Gastroesophageal sphincter (tissue), 4 donors: ENCODE measurements around the gene TNC. TPM values are rescaled to one million over a fixed set of nuclear protein-coding genes. Genes with fewer than 3 reads are reported as not detected.

ENCODE experiments used
- ATAC-seq: fragments of 150-250 bp; one replicate; pipeline ENCODE4 v1.9.1; 2016; ENCODE audit warnings: mild to moderate bottlenecking, moderate library complexity
- H3K27ac ChIP-seq, 4 donors: fragments of 200-600 bp; sonication (generic) in 3 of 4; 1 replicate in 3 of 4; 2 replicates in 1 of 4; pipeline ENCODE4 v1.5.1; 2016 to 2019
- H3K27me3 ChIP-seq: fragments of 200-600 bp; sonication (generic); one replicate; pipeline ENCODE4 v1.5.1; 2019
- H3K36me3 ChIP-seq, 2 donors: fragments of 200-600 bp; sonication (generic); one replicate each; pipeline ENCODE4 v1.5.1; 2019; ENCODE audit warnings: control low read depth in 1 of 2
- H3K4me1 ChIP-seq, 3 donors: fragments of 200-600 bp; sonication (generic); 1 replicate in 2 of 3; 2 replicates in 1 of 3; pipeline ENCODE4 v1.5.1; 2016 to 2019; ENCODE audit warnings: control low read depth in 2 of 3
- H3K4me3 ChIP-seq, 2 donors: fragments of 200-600 bp; sonication (generic); one replicate each; pipeline ENCODE4 v1.5.1; 2019; ENCODE audit warnings: mild to moderate bottlenecking in 1 of 2, moderate library complexity in 1 of 2
- H3K9me3 ChIP-seq, 3 donors: fragments of 200-600 bp; sonication (generic); one replicate each; pipeline ENCODE4 v1.5.1; 2017 to 2019; ENCODE audit warnings: control low read depth in 2 of 3
- EP300 ChIP-seq: sonication (generic); formaldehyde crosslinking; IDR thresholded peaks from one replicate; pipeline ENCODE4 v1.6.1; 2017; ENCODE audit warnings: antibody characterized with exemption, mild to moderate bottlenecking
- POLR2A ChIP-seq, 2 donors: fragments of 450-650 bp; IDR thresholded peaks; one replicate each; pipeline ENCODE4 v1.6.1; 2017; ENCODE audit warnings: antibody characterized with exemption in 2 of 2, mild to moderate bottlenecking in 2 of 2, moderate library complexity in 1 of 2
- POLR2AphosphoS5 ChIP-seq: sonication (generic); formaldehyde crosslinking; IDR thresholded peaks from one replicate; pipeline ENCODE4 v1.6.1; 2017; ENCODE audit warnings: antibody characterized with exemption
- WGBS, 2 donors: methylation state at CpG; one replicate each; pipeline ENCODE4 v1.1.5; 2018; ENCODE audit warnings: low coverage in 1 of 2; 5-methylcytosine and 5-hydroxymethylcytosine counted together
- total RNA-seq, 4 donors: library from RNA; depleted of rRNA; stranded (reverse); fragments of >200 nt; gene quantifications; one replicate each; pipeline ENCODE4 v1.1.0, GENCODE V29; 2016
- TF ChIP-seq, protein P1 (sequence below), 4 experiments: fragments of 200-600 bp in 2 of 4; fragments of 450-650 bp in 2 of 4; sonication (generic) in 1 of 4; IDR thresholded peaks; one replicate each; pipeline ENCODE4 v1.5.1; 2017 to 2019; ENCODE audit warnings: antibody characterized with exemption in 4 of 4, mild to moderate bottlenecking in 2 of 4, moderate library complexity in 2 of 4

The TNC gene
- total RNA-seq, 4 donors from 2014 or later: 194 to 799 (median 466) TPM

DNA sequence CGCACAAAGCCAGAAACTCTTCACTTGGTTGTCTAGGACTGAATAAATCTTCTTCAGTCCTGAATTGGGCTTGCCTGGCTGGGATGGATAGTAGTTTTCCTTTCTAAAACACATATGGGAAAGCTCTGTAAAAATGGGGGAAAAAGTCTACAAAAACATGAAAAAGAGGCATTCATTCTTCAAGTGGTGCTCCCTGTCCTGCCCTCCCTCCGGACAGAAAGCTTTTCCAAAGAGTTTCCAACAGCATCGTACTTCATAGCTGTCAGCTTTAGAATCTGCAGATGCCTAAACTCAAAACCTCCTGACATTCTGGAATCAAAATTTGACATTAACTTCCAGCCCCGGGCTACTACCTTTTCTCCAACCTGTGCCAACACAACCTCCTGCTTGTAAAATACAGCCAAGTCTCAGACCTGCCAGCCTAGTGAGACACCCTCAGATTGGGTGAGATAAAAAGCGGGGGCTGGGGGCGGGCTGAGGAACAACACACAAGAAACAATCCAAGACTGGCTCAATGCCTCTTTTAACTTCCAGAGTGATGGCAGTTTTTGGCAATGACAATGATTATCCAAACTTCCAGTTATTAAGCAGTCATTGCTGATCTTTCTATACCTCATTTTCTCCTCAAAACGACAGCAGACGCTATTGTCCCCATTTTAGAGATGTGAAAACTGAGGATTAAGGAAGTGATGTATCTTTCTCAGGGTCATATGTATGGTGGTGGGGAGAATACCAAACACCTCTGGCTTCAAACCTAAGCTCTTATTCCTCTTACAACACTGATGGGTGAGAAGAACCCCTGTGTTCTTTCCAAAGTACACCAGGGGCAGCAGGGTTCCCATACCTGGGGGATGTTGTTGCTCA lies 1.3 kb downstream of the TNC start:
- no peak for ATAC-seq
- WGBS, 2 donors: 26 to 36% methylated on average over 7 to 8 of the region's 8 CpGs
- Histone ChIP-seq H3K27ac (peak overlapping the region; percentile 85 to 93 (median 90)), H3K9me3 (no peaks in the 10 kb centered on the region), H3K27me3 (no peaks in the 10 kb centered on the region), H3K4me1 (peaks cover 0 to 64% (median 2%) of the 10 kb centered on the region in 3 donors), H3K4me3 (peak overlapping the region; percentile 42 to 56), H3K36me3 (peaks cover 0 to 23% of the 10 kb centered on the region in 2 donors)
- TF ChIP-seq, protein P1, sequence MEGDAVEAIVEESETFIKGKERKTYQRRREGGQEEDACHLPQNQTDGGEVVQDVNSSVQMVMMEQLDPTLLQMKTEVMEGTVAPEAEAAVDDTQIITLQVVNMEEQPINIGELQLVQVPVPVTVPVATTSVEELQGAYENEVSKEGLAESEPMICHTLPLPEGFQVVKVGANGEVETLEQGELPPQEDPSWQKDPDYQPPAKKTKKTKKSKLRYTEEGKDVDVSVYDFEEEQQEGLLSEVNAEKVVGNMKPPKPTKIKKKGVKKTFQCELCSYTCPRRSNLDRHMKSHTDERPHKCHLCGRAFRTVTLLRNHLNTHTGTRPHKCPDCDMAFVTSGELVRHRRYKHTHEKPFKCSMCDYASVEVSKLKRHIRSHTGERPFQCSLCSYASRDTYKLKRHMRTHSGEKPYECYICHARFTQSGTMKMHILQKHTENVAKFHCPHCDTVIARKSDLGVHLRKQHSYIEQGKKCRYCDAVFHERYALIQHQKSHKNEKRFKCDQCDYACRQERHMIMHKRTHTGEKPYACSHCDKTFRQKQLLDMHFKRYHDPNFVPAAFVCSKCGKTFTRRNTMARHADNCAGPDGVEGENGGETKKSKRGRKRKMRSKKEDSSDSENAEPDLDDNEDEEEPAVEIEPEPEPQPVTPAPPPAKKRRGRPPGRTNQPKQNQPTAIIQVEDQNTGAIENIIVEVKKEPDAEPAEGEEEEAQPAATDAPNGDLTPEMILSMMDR (IDR thresholded peaks at IDR 0.05): no peak
- TF ChIP-seq POLR2A (IDR thresholded peaks at IDR 0.05) (no peak), POLR2AphosphoS5 (no peak), EP300 (no peak)

DNA sequence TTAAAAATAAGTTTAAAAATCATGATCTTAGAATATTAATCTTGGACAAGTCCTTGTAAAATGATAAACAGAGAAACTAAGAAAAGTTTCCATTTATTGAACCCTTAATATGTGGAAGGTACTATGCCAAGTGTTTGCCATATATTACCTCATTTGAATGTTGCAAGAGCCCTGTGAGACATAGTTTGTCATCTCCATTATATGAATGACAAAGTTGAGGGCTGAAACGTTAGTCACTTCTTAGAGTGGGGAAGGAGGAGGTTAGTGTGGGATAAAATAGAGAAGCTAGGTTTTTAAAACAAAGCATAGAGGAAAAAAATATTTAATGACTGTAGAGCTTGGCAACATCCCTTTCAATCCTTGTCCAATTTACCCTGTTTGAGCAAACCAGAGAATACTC lies 2.0 kb downstream of the TNC start:
- Histone ChIP-seq H3K27ac (peak overlapping the region; percentile 85 to 93 (median 90)), H3K4me3 (peak overlapping the region; percentile 42 to 56), H3K9me3 (no peaks in the 10 kb centered on the region), H3K4me1 (peaks cover 0 to 64% (median 2%) of the 10 kb centered on the region in 3 donors), H3K27me3 (no peaks in the 10 kb centered on the region), H3K36me3 (peaks cover 0 to 23% of the 10 kb centered on the region in 2 donors)
- peak; percentile 87 for TF ChIP-seq POLR2AphosphoS5
- TF ChIP-seq, protein P1 (IDR thresholded peaks at IDR 0.05): no peak
- 17 to 18% methylated on average over 1 of the region's 1 CpG for WGBS, 2 donors
- ATAC-seq: no peak

DNA sequence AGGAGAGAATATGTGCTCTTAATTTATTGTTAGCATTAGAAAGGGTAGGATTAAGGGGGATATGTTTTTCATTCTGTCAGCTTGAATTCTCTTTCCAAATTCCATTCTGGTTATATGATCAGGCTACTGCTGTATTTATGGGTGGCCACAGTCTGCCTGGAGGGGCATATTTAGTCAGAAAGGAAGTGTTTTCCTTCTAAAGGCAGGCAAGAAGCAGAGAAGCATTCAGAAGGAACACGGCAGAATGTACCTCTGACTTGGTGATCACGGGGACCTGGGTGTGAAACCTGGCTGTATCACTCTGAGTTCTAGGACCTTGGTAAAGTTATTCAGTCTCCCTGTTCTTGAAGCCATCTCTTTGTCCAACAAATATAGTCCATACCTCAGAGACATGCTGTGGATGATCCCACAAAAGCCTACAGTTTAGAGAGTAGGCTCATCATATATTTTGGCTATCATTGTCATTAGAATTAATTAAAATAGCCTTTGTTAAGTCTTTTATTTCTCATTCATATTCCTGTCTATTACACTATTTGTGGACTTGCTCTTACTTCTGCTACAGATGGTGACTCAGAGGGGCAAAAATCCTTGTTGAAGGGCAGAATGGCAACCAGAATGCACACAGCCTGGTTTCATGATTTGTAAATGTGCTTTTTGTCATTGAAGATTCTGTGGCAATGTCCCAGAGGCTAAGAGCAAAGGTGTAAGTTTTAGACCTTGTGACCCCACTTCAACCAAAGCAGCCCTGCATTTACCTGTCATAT lies 2.7 kb downstream of the TNC start:
- Histone ChIP-seq H3K36me3 (peaks cover 0 to 23% of the 10 kb centered on the region in 2 donors), H3K27ac (peak overlapping the region; percentile 16 to 93 (median 88)), H3K4me1 (peaks cover 0 to 58% (median 2%) of the 10 kb centered on the region in 3 donors), H3K4me3 (peak overlapping the region; percentile 42 to 56), H3K9me3 (no peaks in the 10 kb centered on the region), H3K27me3 (no peaks in the 10 kb centered on the region)
- ATAC-seq: no peak
- 48 to 59% methylated on average over 2 of the region's 2 CpGs for WGBS, 2 donors
- TF ChIP-seq EP300: no peak
- TF ChIP-seq POLR2AphosphoS5: peak; percentile 7
- TF ChIP-seq, protein P1 (IDR thresholded peaks at IDR 0.05): no peak

DNA sequence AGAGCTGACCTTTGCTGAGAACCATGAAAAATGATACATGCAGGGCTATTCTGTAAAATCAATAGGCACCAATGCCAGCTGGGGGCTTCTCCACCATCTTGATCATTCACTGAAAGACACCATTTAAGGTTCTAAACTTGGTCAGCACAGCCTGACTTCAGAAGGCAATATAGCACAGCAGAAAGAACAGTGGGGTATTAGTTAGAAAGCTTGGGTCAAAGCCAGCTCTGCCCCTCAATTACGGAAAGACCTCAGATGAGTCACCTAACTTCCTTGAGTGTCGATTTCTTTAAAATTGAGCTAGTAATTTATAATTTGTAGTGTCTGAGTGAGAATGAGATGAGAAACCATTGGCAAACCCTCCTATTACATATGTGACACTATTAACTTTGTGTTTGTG lies 3.4 kb downstream of the TNC start:
- peaks cover 0 to 56% (median 2%) of the 10 kb centered on the region in 3 donors for H3K4me1 ChIP-seq
- TF ChIP-seq, protein P1 (IDR thresholded peaks at IDR 0.05): no peak
- no peak for TF ChIP-seq POLR2AphosphoS5
- H3K27ac ChIP-seq: peak overlapping the region in 2 of 4 donors; percentile 8 to 93
- H3K27me3 ChIP-seq: no peaks in the 10 kb centered on the region
- H3K9me3 ChIP-seq: no peaks in the 10 kb centered on the region
- ATAC-seq: no peak
- WGBS, 2 donors: 57 to 58% methylated on average over 2 of the region's 2 CpGs
- peaks cover 0 to 23% of the 10 kb centered on the region in 2 donors for H3K36me3 ChIP-seq
- H3K4me3 ChIP-seq: no peak overlapping the region
